Measurements from ENCODE around the gene ABCC4. TPM values are rescaled to one million over a fixed set of nuclear protein-coding genes. Genes with fewer than 3 reads are reported as not detected.

The ABCC4 gene
- total RNA-seq, 4 donors from 2014 or later, result 2.5 to 12.6 (median 6.0) TPM

- Histone ChIP-seq H3K4me1 (no peaks in the 10 kb centered on the region), H3K27ac (no peak overlapping the region), H3K4me3 (no peak overlapping the region), H3K9me3 (no peaks in the 10 kb centered on the region), H3K36me3 (no peaks in the 10 kb centered on the region), H3K27me3 (no peaks in the 10 kb centered on the region)
- DNase-seq, result no peak
- 72 to 75% methylated on average over 3 of the region's 3 CpGs for WGBS, 2 donors
- TF ChIP-seq CTCF (IDR thresholded peaks at IDR 0.05), result no peak
- TF ChIP-seq POLR2A (IDR thresholded peaks at IDR 0.05), result no peak
- intact Hi-C loops (cut with DNase I), result no loop called here
Observed at GRCh38 chr13:95261956-95262355, 39.3 kb downstream of the ABCC4 start.

GRCh38 chr13:95260031-95260525 is 41.2 kb downstream of the ABCC4 start:
- no peaks in the 10 kb centered on the region for H3K27me3 ChIP-seq
- no peak overlapping the region for H3K4me3 ChIP-seq
- no peak for DNase-seq
- H3K36me3 ChIP-seq, result no peaks in the 10 kb centered on the region
- intact Hi-C loops (cut with DNase I), result no loop called here
- H3K27ac ChIP-seq, result no peak overlapping the region
- 83 to 89% methylated on average over 7 of the region's 7 CpGs for WGBS, 2 donors
- no peaks in the 10 kb centered on the region for H3K9me3 ChIP-seq
- no peaks in the 10 kb centered on the region for H3K4me1 ChIP-seq
- TF ChIP-seq POLR2A (IDR thresholded peaks at IDR 0.05), result no peak

GRCh38 chr13:95258619-95259194 is 42.5 kb downstream of the ABCC4 start:
- no peaks in the 10 kb centered on the region for H3K27me3 ChIP-seq
- H3K27ac ChIP-seq, result no peak overlapping the region
- TF ChIP-seq POLR2A (IDR thresholded peaks at IDR 0.05) (no peak), CTCF (IDR thresholded peaks at IDR 0.05) (no peak)
- no peak overlapping the region for H3K4me3 ChIP-seq
- H3K36me3 ChIP-seq, result no peaks in the 10 kb centered on the region
- intact Hi-C loops (cut with DNase I), result no loop called here
- no peaks in the 10 kb centered on the region for H3K9me3 ChIP-seq
- 84% methylated on average over 6 to 7 of the region's 9 CpGs for WGBS, 2 donors
- H3K4me1 ChIP-seq, result no peaks in the 10 kb centered on the region
- DNase-seq, result no peak

- Histone ChIP-seq H3K27ac (no peak overlapping the region), H3K4me3 (no peak overlapping the region), H3K27me3 (no peaks in the 10 kb centered on the region), H3K36me3 (no peaks in the 10 kb centered on the region), H3K9me3 (no peaks in the 10 kb centered on the region), H3K4me1 (no peaks in the 10 kb centered on the region)
- DNase-seq, result no peak
- intact Hi-C loops (cut with DNase I), result no loop called here
- WGBS, 2 donors, result 96 to 97% methylated on average over 5 of the region's 5 CpGs
- TF ChIP-seq CTCF (IDR thresholded peaks at IDR 0.05), result no peak
- TF ChIP-seq POLR2A (IDR thresholded peaks at IDR 0.05), result no peak
Observed at GRCh38 chr13:95258098-95258497, 43.2 kb downstream of the ABCC4 start.

GRCh38 chr13:95256091-95256490 is 45.2 kb downstream of the ABCC4 start:
- intact Hi-C loops (cut with DNase I), result no loop called here
- H3K27ac ChIP-seq, result no peak overlapping the region
- no peaks in the 10 kb centered on the region for H3K36me3 ChIP-seq
- DNase-seq, result no peak
- no peaks in the 10 kb centered on the region for H3K27me3 ChIP-seq
- 22 to 28% methylated on average over 5 to 6 of the region's 7 CpGs for WGBS, 2 donors
- H3K4me1 ChIP-seq, result no peaks in the 10 kb centered on the region
- H3K9me3 ChIP-seq, result no peaks in the 10 kb centered on the region
- H3K4me3 ChIP-seq, result no peak overlapping the region
- no peak for TF ChIP-seq CTCF (IDR thresholded peaks at IDR 0.05)
- TF ChIP-seq POLR2A (IDR thresholded peaks at IDR 0.05), result no peak
